ENCODE results near the gene NTF3. TPM values are rescaled to one million over a fixed set of nuclear protein-coding genes. Genes with fewer than 3 reads are reported as not detected.
"Not testable (repeated sequence)": the region's sequence is repeated elsewhere in the genome, so short reads cannot be mapped to it uniquely, and the experiment has no call there.

The NTF3 gene
- total RNA-seq, 1 donor from 2014 or later = 8.6 TPM

- no peak for TF ChIP-seq CTCF (IDR thresholded peaks at IDR 0.05; ENCODE audit: unreplicated experiment)
- no peak for DNase-seq (ENCODE audit: low spot score in 2 of 2, unreplicated experiment in 2 of 2)
- Mint-ChIP-seq H3K4me3 (no peak overlapping the region), H3K9me3 (peaks cover 7% of the 10 kb centered on the region), H3K27ac (no peak overlapping the region), H3K36me3 (no peaks in the 10 kb centered on the region), H3K4me1 (peaks cover 10% of the 10 kb centered on the region), H3K27me3 (ENCODE audit: low read depth) (peaks cover 15% of the 10 kb centered on the region)
These were observed 101.5 kb downstream of the NTF3 start for GRCh38 chr12:5533368-5533767.

GRCh38 chr12:5534426-5535199 lies 102.7 kb downstream of the NTF3 start:
- Mint-ChIP-seq H3K36me3 (no peaks in the 10 kb centered on the region), H3K27ac (no peak overlapping the region), H3K27me3 (ENCODE audit: low read depth) (peaks cover 21% of the 10 kb centered on the region), H3K4me3 (no peak overlapping the region), H3K4me1 (peaks cover 10% of the 10 kb centered on the region), H3K9me3 (peaks cover 4% of the 10 kb centered on the region)
- TF ChIP-seq CTCF (IDR thresholded peaks at IDR 0.05; ENCODE audit: unreplicated experiment) = no peak
- no peak for DNase-seq (ENCODE audit: low spot score in 2 of 2, unreplicated experiment in 2 of 2)

GRCh38 chr12:5535541-5535940 lies 103.6 kb downstream of the NTF3 start:
- H3K4me3 Mint-ChIP-seq = no peak overlapping the region
- TF ChIP-seq CTCF (IDR thresholded peaks at IDR 0.05; ENCODE audit: unreplicated experiment) = no peak
- no peak for DNase-seq (ENCODE audit: low spot score in 2 of 2, unreplicated experiment in 2 of 2)
- no peaks in the 10 kb centered on the region for H3K36me3 Mint-ChIP-seq
- no peak overlapping the region for H3K27ac Mint-ChIP-seq
- H3K9me3 Mint-ChIP-seq = peaks cover 4% of the 10 kb centered on the region
- peaks cover 10% of the 10 kb centered on the region for H3K4me1 Mint-ChIP-seq
- H3K27me3 Mint-ChIP-seq (ENCODE audit: low read depth) = peaks cover 21% of the 10 kb centered on the region

- DNase-seq (ENCODE audit: low spot score in 2 of 2, unreplicated experiment in 2 of 2); H3K4me3 Mint-ChIP-seq; H3K36me3 Mint-ChIP-seq: not testable (repeated sequence)
- H3K4me1 Mint-ChIP-seq = peaks cover 10% of the 10 kb centered on the region
- H3K27me3 Mint-ChIP-seq (ENCODE audit: low read depth) = peaks cover 14% of the 10 kb centered on the region
- H3K9me3 Mint-ChIP-seq = peaks cover 17% of the 10 kb centered on the region
- peak overlapping the region; percentile 28 for H3K27ac Mint-ChIP-seq
These were observed 105.2 kb downstream of the NTF3 start for GRCh38 chr12:5537026-5537615.

GRCh38 chr12:5537771-5538170 lies 105.9 kb downstream of the NTF3 start:
- H3K9me3 Mint-ChIP-seq = peaks cover 21% of the 10 kb centered on the region
- H3K4me3 Mint-ChIP-seq = no peak overlapping the region
- TF ChIP-seq CTCF (IDR thresholded peaks at IDR 0.05; ENCODE audit: unreplicated experiment) = no peak
- no peak for DNase-seq (ENCODE audit: low spot score in 2 of 2, unreplicated experiment in 2 of 2)
- peaks cover 2% of the 10 kb centered on the region for H3K36me3 Mint-ChIP-seq
- peaks cover 10% of the 10 kb centered on the region for H3K4me1 Mint-ChIP-seq
- H3K27me3 Mint-ChIP-seq (ENCODE audit: low read depth) = peaks cover 14% of the 10 kb centered on the region
- no peak overlapping the region for H3K27ac Mint-ChIP-seq

All from mesothelial cell of epicardium (in vitro differentiated cells).